Measurements from ENCODE around the gene CDCA7L.
A peak's percentile ranks its signal among the peaks of the same experiment; 100 is the strongest.

The CDCA7L gene

GRCh38 chr7:21927693-21928092, 18.0 kb downstream of the CDCA7L start:
- no peak for FAIRE-seq
- DNase-seq (ENCODE audit: insufficient read length, low spot score): no peak

GRCh38 chr7:21926448-21926847, 19.3 kb downstream of the CDCA7L start:
- no peak for DNase-seq (ENCODE audit: insufficient read length, low spot score)
- no peak for FAIRE-seq
- TF ChIP-seq POLR2A (IDR thresholded peaks at IDR 0.05; ENCODE audit: low read depth, low read length): no peak

More at GRCh38 chr7:21927693-21928092, 18.0 kb downstream of the CDCA7L start:
- no peak for TF ChIP-seq POLR2A (IDR thresholded peaks at IDR 0.05; ENCODE audit: low read depth, low read length)

DNA sequence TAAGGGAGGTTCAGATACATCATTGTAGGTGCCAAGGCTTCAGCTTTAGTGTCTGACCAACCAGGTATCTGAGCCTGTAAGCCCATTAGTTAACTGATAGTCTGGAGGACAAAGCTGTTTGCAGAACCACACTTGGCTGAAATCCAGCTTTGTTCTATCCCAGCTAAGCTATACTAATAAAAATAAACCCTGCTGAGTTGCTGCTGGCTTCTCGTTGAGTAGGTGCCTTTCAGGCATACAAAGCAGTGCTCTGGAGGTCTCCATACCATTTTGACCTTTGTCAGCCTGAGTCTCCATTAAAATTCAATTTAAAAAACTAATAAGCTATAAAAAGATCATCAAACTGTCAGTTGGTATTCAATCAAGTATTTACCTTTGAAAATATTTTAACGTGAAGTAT, 22.0 kb downstream of the CDCA7L start:
- FAIRE-seq: peak; percentile 11
- no peak for DNase-seq (ENCODE audit: insufficient read length, low spot score)
- TF ChIP-seq POLR2A (IDR thresholded peaks at IDR 0.05; ENCODE audit: low read depth, low read length): no peak

GRCh38 chr7:21922605-21923004, 23.1 kb downstream of the CDCA7L start:
- TF ChIP-seq POLR2A (IDR thresholded peaks at IDR 0.05; ENCODE audit: low read depth, low read length): no peak
- DNase-seq (ENCODE audit: insufficient read length, low spot score) (no peak), FAIRE-seq (no peak)

DNA sequence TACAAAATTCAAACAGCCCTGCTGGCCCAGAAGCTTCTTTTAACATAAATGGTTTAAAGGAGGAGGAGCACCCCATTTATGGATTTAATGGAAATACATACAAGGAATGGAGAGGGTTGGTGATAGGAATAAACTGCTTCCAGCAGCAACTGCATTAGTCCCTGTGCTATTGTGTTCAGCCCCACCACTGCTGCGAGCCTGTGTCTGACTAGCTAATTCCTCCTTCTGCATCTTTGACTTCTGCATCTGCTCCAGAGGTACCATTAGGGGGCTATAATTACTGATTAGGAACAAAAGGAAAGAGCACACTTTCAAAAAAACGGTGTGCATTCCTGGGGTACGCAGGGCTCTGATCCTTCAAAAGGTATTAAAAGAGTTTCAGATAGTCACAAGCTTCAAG, 24.8 kb downstream of the CDCA7L start:
- FAIRE-seq: no peak
- no peak for TF ChIP-seq POLR2A (IDR thresholded peaks at IDR 0.05; ENCODE audit: low read depth, low read length)
- no peak for DNase-seq (ENCODE audit: insufficient read length, low spot score)

- no peak for DNase-seq (ENCODE audit: insufficient read length, low spot score)
- no peak for TF ChIP-seq POLR2A (IDR thresholded peaks at IDR 0.05; ENCODE audit: low read depth, low read length)
- FAIRE-seq: no peak
These were observed 27.5 kb downstream of the CDCA7L start for GRCh38 chr7:21918216-21918615.

- no peak for FAIRE-seq
- no peak for TF ChIP-seq POLR2A (IDR thresholded peaks at IDR 0.05; ENCODE audit: low read depth, low read length)
These were observed 29.1 kb downstream of the CDCA7L start for GRCh38 chr7:21916629-21917028.

GRCh38 chr7:21916176-21916575, 29.5 kb downstream of the CDCA7L start:
- DNase-seq (ENCODE audit: insufficient read length, low spot score) (no peak), FAIRE-seq (no peak)
- TF ChIP-seq POLR2A (IDR thresholded peaks at IDR 0.05; ENCODE audit: low read depth, low read length): no peak

More at GRCh38 chr7:21916629-21917028, 29.1 kb downstream of the CDCA7L start:
- DNase-seq (ENCODE audit: insufficient read length, low spot score): no peak

GRCh38 chr7:21915140-21915539, 30.6 kb downstream of the CDCA7L start:
- no peak for TF ChIP-seq POLR2A (IDR thresholded peaks at IDR 0.05; ENCODE audit: low read depth, low read length)
- no peak for DNase-seq (ENCODE audit: insufficient read length, low spot score)
- FAIRE-seq: no peak

DNA sequence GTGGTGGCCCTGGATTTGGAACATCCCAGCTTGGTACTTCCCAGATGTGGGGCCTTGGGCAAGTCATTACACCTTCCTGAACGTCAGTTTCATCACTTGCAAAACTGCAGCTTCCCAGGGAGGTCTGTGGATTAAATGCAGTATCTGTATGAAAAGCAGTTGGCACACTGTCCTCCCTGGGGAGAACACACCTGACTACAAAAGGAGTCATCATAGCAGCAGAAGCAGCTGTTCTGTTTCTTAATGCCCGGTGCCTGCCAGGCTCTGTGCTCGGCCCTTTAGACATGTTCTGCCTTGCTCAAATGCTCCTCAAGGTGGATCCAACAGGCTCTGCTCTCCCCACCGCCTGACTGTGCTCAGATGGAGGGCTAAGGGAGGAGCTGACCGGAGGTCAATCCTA, 31.0 kb downstream of the CDCA7L start:
- FAIRE-seq (no peak), DNase-seq (ENCODE audit: insufficient read length, low spot score) (no peak)
- TF ChIP-seq POLR2A (IDR thresholded peaks at IDR 0.05; ENCODE audit: low read depth, low read length): no peak

GRCh38 chr7:21912931-21913780, 32.5 kb downstream of the CDCA7L start:
- no peak for DNase-seq (ENCODE audit: insufficient read length, low spot score)
- no peak for FAIRE-seq
- TF ChIP-seq POLR2A (IDR thresholded peaks at IDR 0.05; ENCODE audit: low read depth, low read length): no peak

DNA sequence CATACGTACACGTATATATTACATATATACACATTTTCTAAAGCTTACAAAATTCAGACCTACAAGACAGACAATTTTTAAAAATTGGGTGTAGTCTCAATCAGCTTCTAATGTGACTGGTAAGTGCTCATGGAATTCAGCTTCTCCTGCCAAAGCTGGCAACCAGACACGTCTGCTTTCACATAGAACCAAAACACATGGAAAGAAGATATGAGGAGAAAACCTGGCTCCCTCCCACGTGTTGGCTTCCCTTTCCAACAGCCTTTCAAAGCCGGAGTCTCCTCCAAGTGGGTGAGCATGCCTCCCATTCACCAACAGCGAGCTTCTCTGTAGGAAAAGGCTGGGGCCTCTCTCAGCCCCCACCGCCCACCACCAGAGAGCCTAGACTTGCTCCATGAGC, 33.4 kb downstream of the CDCA7L start:
- no peak for DNase-seq (ENCODE audit: insufficient read length, low spot score)
- no peak for TF ChIP-seq POLR2A (IDR thresholded peaks at IDR 0.05; ENCODE audit: low read depth, low read length)
- FAIRE-seq: no peak

- DNase-seq (ENCODE audit: insufficient read length, low spot score) (no peak), FAIRE-seq (no peak)
- TF ChIP-seq POLR2A (IDR thresholded peaks at IDR 0.05; ENCODE audit: low read depth, low read length): no peak
These were observed 34.3 kb downstream of the CDCA7L start for GRCh38 chr7:21911341-21911875.

DNA sequence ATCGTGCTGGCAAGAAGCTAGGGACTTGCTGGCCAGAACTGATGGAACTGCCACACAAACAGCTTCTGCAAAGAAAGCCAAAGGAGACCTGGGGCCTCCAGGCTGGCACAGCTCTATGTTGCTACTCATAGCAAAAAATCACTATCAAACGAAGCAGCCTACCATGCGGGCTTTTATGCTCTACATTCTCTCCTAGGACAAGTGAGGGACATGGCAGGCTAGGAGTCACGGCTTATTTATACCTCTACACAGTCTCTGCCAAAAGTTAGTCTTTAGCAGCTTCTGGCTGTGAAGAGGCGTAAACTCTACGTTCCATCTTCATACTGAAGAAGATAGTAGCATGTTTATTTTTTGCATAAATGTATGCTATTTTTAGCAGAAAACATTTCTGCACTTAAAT, 35.4 kb downstream of the CDCA7L start:
- TF ChIP-seq POLR2A (IDR thresholded peaks at IDR 0.05; ENCODE audit: low read depth, low read length): no peak
- FAIRE-seq: no peak
- no peak for DNase-seq (ENCODE audit: insufficient read length, low spot score)

DNA sequence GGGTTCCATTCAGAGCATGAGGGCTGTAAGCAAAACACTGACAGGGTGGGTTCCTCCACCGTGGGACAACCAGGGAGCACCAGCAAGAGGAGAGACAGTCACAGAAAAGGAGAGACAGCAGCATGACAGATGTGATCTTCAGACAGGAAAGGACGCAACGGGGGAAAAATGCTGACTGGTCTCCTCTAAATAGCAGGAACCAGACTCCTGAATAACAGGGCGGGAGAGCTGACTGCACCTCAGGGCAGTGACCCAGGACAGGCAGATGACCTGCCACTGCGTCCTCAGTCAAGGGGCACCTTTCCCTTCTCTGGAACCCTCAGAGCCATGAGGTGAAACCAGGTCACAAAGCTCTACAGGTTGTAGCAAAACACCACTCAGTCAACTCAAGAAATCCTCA, 37.0 kb downstream of the CDCA7L start:
- DNase-seq (ENCODE audit: insufficient read length, low spot score) (no peak), FAIRE-seq (no peak)
- TF ChIP-seq POLR2A (IDR thresholded peaks at IDR 0.05; ENCODE audit: low read depth, low read length): no peak
